Measurements from ENCODE around the gene DENND6B. TPM values are rescaled to one million over a fixed set of nuclear protein-coding genes. Genes with fewer than 3 reads are reported as not detected.

Gene DENND6B
- total RNA-seq, 4 donors from 2014 or later = 8.6 to 13.1 (median 11.7) TPM

GRCh38 chr22:50298937-50299784 lies 27.7 kb downstream of the DENND6B start:
- DNase-seq (ENCODE audit: low spot score in 2 of 2) = no peak
- H3K36me3 ChIP-seq = no peaks in the 10 kb centered on the region
- peaks cover 0 to 100% (median 89%) of the 10 kb centered on the region in 4 donors for H3K4me1 ChIP-seq
- peak overlapping the region; percentile 51 to 97 (median 89) for H3K27ac ChIP-seq
- no peaks in the 10 kb centered on the region for H3K27me3 ChIP-seq
- peak overlapping the region; percentile 28 to 51 (median 39) for H3K4me3 ChIP-seq
- TF ChIP-seq CTCF (IDR thresholded peaks at IDR 0.05) (no peak), EP300 (IDR thresholded peaks at IDR 0.05) (peak in 1 of 2 donors; percentile 5)
- H3K9me3 ChIP-seq = no peaks in the 10 kb centered on the region
- WGBS, 2 donors = 18 to 26% methylated on average over 25 to 43 of the region's 59 CpGs

GRCh38 chr22:50298266-50298637 lies 28.6 kb downstream of the DENND6B start:
- H3K27me3 ChIP-seq = no peaks in the 10 kb centered on the region
- no peak for DNase-seq (ENCODE audit: low spot score in 2 of 2)
- H3K9me3 ChIP-seq = no peaks in the 10 kb centered on the region
- H3K27ac ChIP-seq = peak overlapping the region in 3 of 4 donors; percentile 86 to 97 (median 92)
- 76 to 79% methylated on average over 4 of the region's 4 CpGs for WGBS, 2 donors
- H3K4me1 ChIP-seq = peaks cover 0 to 100% (median 89%) of the 10 kb centered on the region in 4 donors
- TF ChIP-seq POLR2A (IDR thresholded peaks at IDR 0.05) = no peak
- TF ChIP-seq CTCF (IDR thresholded peaks at IDR 0.05) = no peak
- H3K4me3 ChIP-seq = no peak overlapping the region
- no peaks in the 10 kb centered on the region for H3K36me3 ChIP-seq

GRCh38 chr22:50297510-50298265 lies 29.1 kb downstream of the DENND6B start:
- Histone ChIP-seq H3K9me3 (no peaks in the 10 kb centered on the region), H3K27ac (peak overlapping the region in 3 of 4 donors; percentile 55 to 97 (median 92)), H3K27me3 (no peaks in the 10 kb centered on the region), H3K4me1 (peaks cover 0 to 100% (median 88%) of the 10 kb centered on the region in 4 donors), H3K36me3 (no peaks in the 10 kb centered on the region), H3K4me3 (no peak overlapping the region)
- 75 to 77% methylated on average over 20 of the region's 20 CpGs for WGBS, 2 donors
- no peak for DNase-seq (ENCODE audit: low spot score in 2 of 2)
- TF ChIP-seq EP300 (IDR thresholded peaks at IDR 0.05) (no peak), CTCF (IDR thresholded peaks at IDR 0.05) (no peak), POLR2A (IDR thresholded peaks at IDR 0.05) (no peak)

DNA sequence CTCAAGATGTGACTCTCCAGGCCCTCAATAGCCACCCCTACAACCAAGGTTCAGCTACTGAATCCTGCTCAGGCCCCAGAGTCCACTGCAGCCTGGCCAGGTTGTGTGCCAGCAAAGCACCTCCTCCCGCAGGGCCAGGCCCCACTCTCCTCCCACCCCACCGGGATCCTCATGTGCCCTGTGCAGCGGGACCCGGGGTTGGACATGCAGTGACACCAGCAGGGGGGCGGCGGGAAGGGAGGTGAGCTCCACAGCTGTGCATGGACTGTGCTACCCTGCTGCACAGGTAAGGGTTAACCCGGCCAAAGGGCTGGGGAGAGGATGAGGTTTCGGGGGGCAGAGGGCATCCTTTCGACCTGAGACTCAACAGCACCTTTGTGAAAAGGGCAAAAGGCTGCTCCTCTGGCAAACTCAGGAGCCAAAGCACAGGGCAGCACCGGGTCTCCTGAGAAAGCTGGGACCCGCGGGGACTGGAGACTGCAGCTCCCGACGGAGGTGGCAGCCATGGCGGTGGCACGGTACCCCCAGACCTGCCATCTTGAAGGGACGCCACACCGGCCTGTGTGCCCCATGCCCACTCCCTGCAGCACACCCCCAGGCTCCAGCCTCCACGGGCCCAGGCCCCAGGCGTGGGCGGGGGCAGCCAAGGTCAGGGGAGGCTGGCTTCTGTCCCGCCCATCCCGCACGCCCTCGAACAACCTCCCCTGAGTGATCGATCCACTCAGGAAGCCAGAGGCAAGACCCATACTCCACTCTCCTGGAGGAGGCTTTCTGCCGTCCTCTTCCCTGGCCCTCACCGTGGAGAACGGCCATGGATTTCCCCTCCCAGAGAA lies 29.9 kb downstream of the DENND6B start:
- Histone ChIP-seq H3K36me3 (no peaks in the 10 kb centered on the region), H3K27ac (peak overlapping the region in 3 of 4 donors; percentile 55 to 97 (median 92)), H3K4me3 (no peak overlapping the region), H3K4me1 (peaks cover 0 to 100% (median 86%) of the 10 kb centered on the region in 4 donors), H3K27me3 (no peaks in the 10 kb centered on the region), H3K9me3 (no peaks in the 10 kb centered on the region)
- TF ChIP-seq CTCF (IDR thresholded peaks at IDR 0.05) (no peak), POLR2A (IDR thresholded peaks at IDR 0.05) (no peak), EP300 (IDR thresholded peaks at IDR 0.05) (no peak)
- 34 to 37% methylated on average over 18 to 27 of the region's 29 CpGs for WGBS, 2 donors
- no peak for DNase-seq (ENCODE audit: low spot score in 2 of 2)
